Mesothelial cell of epicardium (in vitro differentiated cells): ENCODE results near the gene ABHD15. TPM values are rescaled to one million over a fixed set of nuclear protein-coding genes. Genes with fewer than 3 reads are reported as not detected.

Experiments
- DNase-seq, 2 experiments: peaks; one replicate each; pipeline ENCODE4 v3.0.0; 2021; ENCODE audit warnings: low spot score in 2 of 2; ENCODE audit not compliant: unreplicated experiment in 2 of 2
- H3K27ac Mint-ChIP-seq: 2 replicates; pipeline ENCODE4 v1.8.0; 2021; ENCODE audit warnings: mixed read lengths
- H3K27me3 Mint-ChIP-seq: 2 replicates; pipeline ENCODE4 v1.8.0; 2021; ENCODE audit warnings: low read depth, mixed read lengths
- H3K36me3 Mint-ChIP-seq: 2 replicates; pipeline ENCODE4 v1.8.0; 2021; ENCODE audit warnings: mixed read lengths
- H3K4me1 Mint-ChIP-seq: 2 replicates; pipeline ENCODE4 v1.8.0; 2021; ENCODE audit warnings: mixed read lengths
- H3K4me3 Mint-ChIP-seq: 2 replicates; pipeline ENCODE4 v1.8.0; 2021; ENCODE audit warnings: mild to moderate bottlenecking, moderate library complexity, mixed read lengths
- H3K9me3 Mint-ChIP-seq: 2 replicates; pipeline ENCODE4 v1.8.0; 2021; ENCODE audit warnings: mixed read lengths
- total RNA-seq: library from RNA; stranded (reverse); gene quantifications from 3 replicates; pipeline ENCODE4 v1.2.1, GENCODE V29; 2021
- TF ChIP-seq, protein P1 (sequence below): fragments of 200-600 bp; sonication (generic); IDR thresholded peaks from one replicate; pipeline ENCODE4 v1.5.0; 2021; ENCODE audit warnings: antibody characterized with exemption; ENCODE audit not compliant: unreplicated experiment

Gene ABHD15
- total RNA-seq, 1 donor from 2014 or later: 6.1 TPM

DNA sequence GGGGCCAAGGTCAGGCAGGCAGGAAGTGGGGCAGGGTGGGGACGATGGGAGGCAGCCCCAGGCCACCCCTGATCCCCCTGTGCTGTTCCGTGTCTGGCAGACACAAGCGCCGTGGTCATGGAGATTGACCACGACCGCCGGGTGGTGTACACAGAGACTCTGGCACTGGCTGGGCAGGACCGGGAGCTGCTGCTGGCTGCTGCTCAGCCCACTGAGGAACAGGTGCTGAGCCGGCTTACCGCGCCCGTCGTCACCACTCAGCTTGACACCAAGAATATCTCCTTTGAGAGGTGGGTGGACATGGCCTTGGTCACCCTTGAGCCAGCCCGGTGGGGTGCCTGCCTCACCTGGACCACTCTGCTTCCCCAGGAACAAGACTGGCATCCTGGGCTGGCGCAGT lies 42.1 kb upstream of the ABHD15 start:
- DNase-seq: no peak

DNA sequence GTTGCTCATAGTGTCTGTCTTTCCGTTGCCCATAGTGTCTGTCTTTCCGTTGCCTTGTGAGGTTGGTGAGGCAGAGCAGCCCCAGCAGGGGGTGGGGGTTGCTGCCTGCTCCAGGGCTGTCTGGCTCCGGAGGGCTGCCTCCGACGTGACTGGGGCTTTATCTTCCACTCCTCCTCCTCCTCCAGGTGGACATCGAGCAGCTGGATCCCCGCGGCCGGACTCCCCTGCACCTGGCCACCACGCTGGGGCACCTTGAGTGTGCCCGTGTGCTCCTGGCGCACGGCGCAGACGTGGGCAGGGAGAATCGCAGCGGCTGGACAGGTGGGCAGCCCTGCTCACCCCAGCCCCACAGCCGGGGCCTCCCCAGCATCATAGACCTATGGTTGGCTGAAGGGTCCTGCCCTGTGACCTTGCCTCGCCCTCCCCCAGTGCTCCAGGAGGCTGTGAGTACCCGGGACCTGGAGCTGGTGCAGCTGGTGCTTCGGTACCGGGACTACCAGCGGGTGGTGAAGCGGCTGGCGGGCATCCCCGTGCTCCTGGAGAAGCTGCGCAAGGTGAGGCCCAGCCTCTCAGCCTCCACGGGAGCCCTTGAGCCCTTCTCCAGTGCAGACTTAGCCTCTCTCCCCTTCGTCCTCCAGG lies 40.8 kb upstream of the ABHD15 start:
- Mint-ChIP-seq H3K36me3 (no peaks in the 10 kb centered on the region), H3K27ac (no peak overlapping the region), H3K4me3 (no peak overlapping the region), H3K4me1 (no peaks in the 10 kb centered on the region), H3K27me3 (no peaks in the 10 kb centered on the region), H3K9me3 (no peaks in the 10 kb centered on the region)
- TF ChIP-seq, protein P1, sequence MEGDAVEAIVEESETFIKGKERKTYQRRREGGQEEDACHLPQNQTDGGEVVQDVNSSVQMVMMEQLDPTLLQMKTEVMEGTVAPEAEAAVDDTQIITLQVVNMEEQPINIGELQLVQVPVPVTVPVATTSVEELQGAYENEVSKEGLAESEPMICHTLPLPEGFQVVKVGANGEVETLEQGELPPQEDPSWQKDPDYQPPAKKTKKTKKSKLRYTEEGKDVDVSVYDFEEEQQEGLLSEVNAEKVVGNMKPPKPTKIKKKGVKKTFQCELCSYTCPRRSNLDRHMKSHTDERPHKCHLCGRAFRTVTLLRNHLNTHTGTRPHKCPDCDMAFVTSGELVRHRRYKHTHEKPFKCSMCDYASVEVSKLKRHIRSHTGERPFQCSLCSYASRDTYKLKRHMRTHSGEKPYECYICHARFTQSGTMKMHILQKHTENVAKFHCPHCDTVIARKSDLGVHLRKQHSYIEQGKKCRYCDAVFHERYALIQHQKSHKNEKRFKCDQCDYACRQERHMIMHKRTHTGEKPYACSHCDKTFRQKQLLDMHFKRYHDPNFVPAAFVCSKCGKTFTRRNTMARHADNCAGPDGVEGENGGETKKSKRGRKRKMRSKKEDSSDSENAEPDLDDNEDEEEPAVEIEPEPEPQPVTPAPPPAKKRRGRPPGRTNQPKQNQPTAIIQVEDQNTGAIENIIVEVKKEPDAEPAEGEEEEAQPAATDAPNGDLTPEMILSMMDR: no peak
- DNase-seq: no peak

More for the DNA sequence above, 42.1 kb upstream of the ABHD15 start:
- Mint-ChIP-seq H3K27me3 (peaks cover 3% of the 10 kb centered on the region), H3K9me3 (no peaks in the 10 kb centered on the region), H3K4me3 (no peak overlapping the region), H3K27ac (no peak overlapping the region), H3K4me1 (peaks cover 3% of the 10 kb centered on the region), H3K36me3 (no peaks in the 10 kb centered on the region)
- TF ChIP-seq, protein P1: no peak

DNA sequence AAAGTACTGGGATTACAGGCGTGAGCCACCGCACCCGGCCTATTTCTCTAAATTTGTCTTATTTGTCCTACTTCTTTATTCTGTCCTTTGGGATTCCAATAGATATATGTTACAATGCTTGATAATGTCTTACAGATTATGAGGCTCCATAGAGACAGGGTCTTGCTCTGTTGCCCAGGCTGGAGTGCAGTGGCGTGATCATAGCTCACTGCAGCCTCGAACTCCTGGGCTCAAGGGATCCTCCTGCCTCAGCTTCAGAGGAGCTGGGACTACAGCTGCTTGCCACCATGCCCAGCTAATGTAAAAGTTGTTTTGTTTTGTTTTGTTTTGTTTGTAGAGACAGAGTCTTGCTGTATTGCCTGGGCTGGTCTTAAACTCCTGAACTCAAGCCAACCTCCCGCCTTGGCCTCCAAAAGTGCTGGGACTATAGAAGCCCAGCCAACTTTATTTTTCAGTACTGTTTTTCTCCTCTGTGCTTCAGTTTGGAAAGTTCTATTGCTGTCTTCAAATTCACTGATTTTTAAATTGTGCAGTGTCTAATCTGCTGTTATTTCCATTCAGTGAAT lies 36.4 kb upstream of the ABHD15 start:
- TF ChIP-seq, protein P1: no peak
- Mint-ChIP-seq H3K4me3 (no peak overlapping the region), H3K4me1 (no peaks in the 10 kb centered on the region), H3K36me3 (no peaks in the 10 kb centered on the region), H3K9me3 (no peaks in the 10 kb centered on the region), H3K27me3 (no peaks in the 10 kb centered on the region), H3K27ac (no peak overlapping the region)
- no peak for DNase-seq

DNA sequence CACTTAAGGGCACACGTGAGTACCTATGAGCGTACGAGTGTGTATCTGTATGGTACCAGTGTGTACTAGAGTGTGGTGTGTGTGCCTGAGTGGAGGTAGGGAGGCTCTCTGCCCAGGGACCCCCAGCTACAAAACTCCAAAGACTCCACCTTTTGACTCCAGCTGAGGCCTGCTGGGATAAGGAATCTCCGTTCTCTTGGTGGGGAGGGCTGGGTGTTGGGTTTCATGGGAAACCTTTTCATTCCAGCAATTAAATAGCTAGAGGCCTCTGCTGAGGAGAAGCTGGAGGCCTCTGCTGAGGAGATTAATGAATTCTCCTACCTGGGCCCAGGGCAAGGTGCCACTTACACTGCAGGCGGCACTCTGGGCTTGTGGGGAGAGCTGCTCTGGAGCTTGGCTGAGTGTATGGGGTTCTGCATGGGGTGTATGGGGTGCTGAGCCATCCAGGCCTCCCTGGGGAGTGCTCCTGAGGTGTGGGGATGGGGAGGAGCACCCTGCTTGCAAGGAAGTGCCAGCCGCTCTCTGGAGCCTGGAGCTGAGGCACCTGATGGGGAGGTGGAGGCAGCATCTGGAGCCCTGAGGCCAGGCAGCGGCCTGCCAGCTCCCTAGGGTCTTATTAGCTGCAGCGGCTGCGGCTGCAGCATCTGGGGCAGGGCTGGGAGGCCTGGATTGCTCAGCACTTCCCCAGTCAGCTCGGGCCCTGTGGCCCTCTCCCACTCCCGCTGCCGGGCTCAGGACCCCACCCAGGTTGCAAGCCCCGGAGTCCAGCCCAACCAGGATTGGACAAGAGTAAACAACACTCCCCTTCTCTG lies 30.7 kb upstream of the ABHD15 start:
- Mint-ChIP-seq H3K4me3 (no peak overlapping the region), H3K4me1 (peaks cover 20% of the 10 kb centered on the region), H3K36me3 (no peaks in the 10 kb centered on the region), H3K27me3 (no peaks in the 10 kb centered on the region), H3K9me3 (no peaks in the 10 kb centered on the region), H3K27ac (peak overlapping the region; percentile 75)
- TF ChIP-seq, protein P1: no peak
- no peak for DNase-seq

DNA sequence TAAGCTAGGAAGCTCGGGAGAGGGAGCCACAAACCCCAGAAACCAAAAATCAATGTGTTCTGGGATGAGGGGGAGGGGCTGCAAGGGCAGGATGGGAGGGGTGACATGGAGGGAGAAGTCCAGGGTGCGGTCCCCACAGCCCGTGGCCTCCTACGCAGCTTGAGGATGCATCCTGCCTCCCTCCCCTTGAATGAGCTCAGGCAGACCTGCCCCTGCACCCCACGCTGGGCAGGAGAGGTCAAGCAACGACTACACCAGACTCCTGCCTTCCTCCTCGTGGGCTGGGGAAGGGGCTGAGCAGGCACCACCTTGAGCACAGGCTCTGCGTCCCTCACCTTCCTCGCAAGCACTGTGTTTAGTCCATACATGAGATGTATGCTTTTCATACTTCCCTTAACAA lies 30.0 kb upstream of the ABHD15 start:
- Mint-ChIP-seq H3K36me3 (no peaks in the 10 kb centered on the region), H3K9me3 (no peaks in the 10 kb centered on the region), H3K4me1 (peaks cover 27% of the 10 kb centered on the region), H3K4me3 (no peak overlapping the region), H3K27ac (no peak overlapping the region), H3K27me3 (no peaks in the 10 kb centered on the region)
- DNase-seq: no peak
- TF ChIP-seq, protein P1: no peak
